GM12878 (cell line): ENCODE results near the gene NR1I2. TPM values are rescaled to one million over a fixed set of nuclear protein-coding genes. Genes with fewer than 3 reads are reported as not detected.

Source experiments
- ATAC-seq: fragments of 200-7000 bp; cut with Tn5 transposase; 3 replicates; pipeline ENCODE4 v1.9.1; 2020; ENCODE audit warnings: mild to moderate bottlenecking, moderate library complexity
- BruUV-seq: library from RNA; stranded (reverse); fragments of 400-500 nt; replicated peaks from 2 replicates; lab custom pipeline; 2021; lab: Mats Ljungman, UMichigan
- CTCF ChIA-PET: fragments of 300-600 bp; sonication (Branson Sonifier 250); formaldehyde crosslinking; extraction: SDS; loops from one replicate; lab custom pipeline; 2021; ENCODE audit warnings: inconsistent platforms; lab: Yijun Ruan, JAX
- POLR2A ChIA-PET: fragments of 350-600 bp; formaldehyde crosslinking; extraction: SDS; loops from one replicate; lab custom pipeline; 2021; ENCODE audit warnings: inconsistent platforms; lab: Charles Lee
- RAD21 ChIA-PET: fragments of 300-600 bp; sonication (Branson Sonifier 250); formaldehyde crosslinking; loops from one replicate; lab custom pipeline; 2023; ENCODE audit warnings: antibody characterized with exemption; ENCODE audit not compliant: unreplicated experiment; lab: Charles Lee
- SMC1A ChIA-PET: fragments of 300-600 bp; sonication (Branson Sonifier 250); formaldehyde crosslinking; loops from one replicate; lab custom pipeline; 2023; ENCODE audit not compliant: unreplicated experiment, uncharacterized antibody; lab: Charles Lee
- DNase-seq: peaks from one replicate; pipeline ENCODE4 v3.0.0-alpha.2; 2011; ENCODE audit warnings: low read depth, low spot score
- FAIRE-seq: peaks from 3 replicates; lab custom pipeline; 2011; peaks lifted over from hg19 to GRCh38; lab: Jason Lieb, UNC
- H2AFZ ChIP-seq: 2 replicates; pipeline ENCODE4 v1.6.0; 2011; ENCODE audit warnings: low read depth, low read length, control low read depth; ENCODE audit not compliant: control insufficient read depth
- H3K27ac ChIP-seq: 2 replicates; pipeline ENCODE4 v1.5.1; 2011; ENCODE audit warnings: control low read depth; ENCODE audit not compliant: control insufficient read depth, insufficient read depth
- H3K27me3 ChIP-seq, 2 experiments: replicated peaks in 1 of 2; 2 replicates each; pipeline versions ENCODE4 v1.6.0 to v1.6.1; 2011; ENCODE audit warnings: low read length in 1 of 2; ENCODE audit not compliant: control insufficient read depth in 2 of 2, insufficient read depth in 2 of 2
- H3K36me3 ChIP-seq, 2 experiments: 2 replicates each; pipeline ENCODE4 v1.5.1; 2011; ENCODE audit warnings: low read length in 1 of 2; ENCODE audit not compliant: control insufficient read depth in 2 of 2, insufficient read depth in 2 of 2
- H3K4me1 ChIP-seq: 2 replicates; pipeline ENCODE4 v1.6.1; 2011; ENCODE audit warnings: mild to moderate bottlenecking, low read length, moderate library complexity, mixed read lengths; ENCODE audit not compliant: control insufficient read depth, insufficient read depth
- H3K4me2 ChIP-seq: 2 replicates; pipeline ENCODE4 v1.6.0; 2011; ENCODE audit warnings: control low read depth; ENCODE audit not compliant: control insufficient read depth, insufficient read depth
- H3K4me3 ChIP-seq: fragments of 200-600 bp; sonication (generic); 2 replicates; pipeline ENCODE4 v1.5.1; 2016
- H3K79me2 ChIP-seq: 2 replicates; pipeline ENCODE4 v1.6.0; 2011; ENCODE audit warnings: low read length; ENCODE audit not compliant: control insufficient read depth, insufficient read depth
- H3K9ac ChIP-seq: 2 replicates; pipeline ENCODE4 v1.8.0; 2011; ENCODE audit warnings: low read length, control low read depth, mixed read lengths; ENCODE audit not compliant: control insufficient read depth, insufficient read depth
- H3K9me3 ChIP-seq: replicated peaks from 3 replicates; pipeline ENCODE4 v1.5.1; 2011; ENCODE audit warnings: mild to moderate bottlenecking, low read length; ENCODE audit not compliant: control insufficient read depth, insufficient read depth
- H4K20me1 ChIP-seq: 2 replicates; pipeline ENCODE4 v1.6.0; 2011; ENCODE audit not compliant: control insufficient read depth, insufficient read depth
- BMI1 ChIP-seq: fragments of 450-650 bp; IDR thresholded peaks from 2 replicates; pipeline ENCODE4 v1.6.1; 2016; ENCODE audit warnings: mild to moderate bottlenecking, moderate library complexity, borderline replicate concordance
- CHD2 ChIP-seq: IDR thresholded peaks from 2 replicates; pipeline ENCODE4 v1.6.1; 2011; ENCODE audit warnings: low read depth, low read length, improper control_type of control experiment, borderline replicate concordance
- DPF2 ChIP-seq: fragments of 450-650 bp; IDR thresholded peaks from 2 replicates; pipeline ENCODE4 v1.6.1; 2017; ENCODE audit warnings: mild to moderate bottlenecking
- GABPA ChIP-seq: IDR thresholded peaks from 2 replicates; pipeline ENCODE4 v1.6.1; 2014; ENCODE audit warnings: antibody characterized with exemption, low read depth, mild to moderate bottlenecking, inconsistent platforms
- MEF2B ChIP-seq: fragments of 450-650 bp; IDR thresholded peaks from 2 replicates; pipeline ENCODE4 v1.6.1; 2018; ENCODE audit warnings: mild to moderate bottlenecking, moderate library complexity; ENCODE audit not compliant: partially characterized antibody, poor library complexity, severe bottlenecking
- MYB ChIP-seq: fragments of 150-350 bp; IDR thresholded peaks from 2 replicates; pipeline ENCODE4 v1.6.1; 2014; ENCODE audit warnings: mild to moderate bottlenecking, low read depth, low read length, borderline replicate concordance
- PBX3 ChIP-seq: IDR thresholded peaks from 2 replicates; pipeline ENCODE4 v1.6.1; 2011; ENCODE audit warnings: mild to moderate bottlenecking, low read depth, low read length, moderate library complexity; ENCODE audit not compliant: insufficient replicate concordance
- POLR2AphosphoS2 ChIP-seq: IDR thresholded peaks from 2 replicates; pipeline ENCODE4 v1.6.1; 2011; ENCODE audit warnings: low read depth, mild to moderate bottlenecking, low read length, improper control_type of control experiment, moderate library complexity
- POU2F2 ChIP-seq: IDR thresholded peaks from 3 replicates; pipeline ENCODE4 v1.6.1; 2011; ENCODE audit warnings: low read depth, mild to moderate bottlenecking, low read length, borderline replicate concordance
- RAD21 ChIP-seq: IDR thresholded peaks from 2 replicates; pipeline ENCODE4 v1.6.1; 2011; ENCODE audit warnings: mild to moderate bottlenecking, low read depth, low read length, moderate library complexity; ENCODE audit not compliant: insufficient read depth
- RBBP5 ChIP-seq: fragments of 200-600 bp; sonication (generic); conservative IDR thresholded peaks from 2 replicates; pipeline ENCODE4 v1.6.1; 2016
- SMARCA5 ChIP-seq: fragments of 450-650 bp; IDR thresholded peaks from 2 replicates; pipeline ENCODE4 v1.6.1; 2017; ENCODE audit warnings: mild to moderate bottlenecking
- STAT1 ChIP-seq: fragments of 450-650 bp; conservative IDR thresholded peaks from 2 replicates; pipeline ENCODE4 v1.6.1; 2014; ENCODE audit warnings: antibody characterized with exemption, mild to moderate bottlenecking
- YBX1 ChIP-seq: fragments of 450-650 bp; IDR thresholded peaks from 2 replicates; pipeline ENCODE4 v1.6.1; 2016; ENCODE audit warnings: antibody characterized with exemption
- ZNF384 ChIP-seq: IDR thresholded peaks from 2 replicates; pipeline ENCODE4 v1.6.1; 2012; ENCODE audit warnings: low read depth, mild to moderate bottlenecking, low read length, improper control_type of control experiment, borderline replicate concordance
- ZNF622 ChIP-seq: fragments of 450-650 bp; IDR thresholded peaks from 2 replicates; pipeline ENCODE4 v1.6.1; 2017; ENCODE audit warnings: mild to moderate bottlenecking, inconsistent platforms
- ZZZ3 ChIP-seq: IDR thresholded peaks from 2 replicates; pipeline ENCODE4 v1.6.1; 2011; ENCODE audit warnings: low read depth; ENCODE audit not compliant: control insufficient read depth, insufficient read length
- WGBS: methylation state at CpG from one replicate; pipeline ENCODE4 v1.1.6; 2016; ENCODE audit warnings: low lambda C conversion rate; ENCODE audit not compliant: insufficient replicate concordance, insufficient coverage; ENCODE audit errors: missing lambda C conversion rate; 5-methylcytosine and 5-hydroxymethylcytosine counted together
- in situ Hi-C: fragments of 300-500 bp; cut with MboI; formaldehyde crosslinking; loops from 9 replicates; pipeline ENCODE4 v1.14.3; 2018; ENCODE audit warnings: mixed read lengths
- intact Hi-C: fragments of 100-400 bp; cut with micrococcal nuclease; formaldehyde crosslinking; loops from one replicate; pipeline ENCODE4 v1.14.2; 2022; ENCODE audit not compliant: unreplicated experiment
- polyA plus RNA-seq, 11 experiments: library from polyadenylated mRNA; depleted of rRNA in 4 of 11; unstranded in 6 of 11; stranded (reverse) in 5 of 11; fragments of >200 nt; fragmentation: Nextera tagmentation in 4 of 11; fragmentation: Illumina TruSeq in 1 of 11; extraction: Ambion mirVana in 4 of 11; extraction: Trizol in 1 of 11; gene quantifications; 1 replicate in 1 of 11; 2 replicates in 10 of 11; pipeline versions ENCODE4 v1.2.1 to v1.2.3, GENCODE V29; 2011 to 2016; ENCODE audit warnings: inconsistent platforms in 2 of 11, missing spikeins in 2 of 11, low read depth in 1 of 11
- total RNA-seq, 4 experiments: library from RNA; depleted of rRNA in 3 of 4; stranded (reverse); fragments of >200 nt in 3 of 4; fragmentation: Illumina TruSeq in 1 of 4; extraction: Trizol in 1 of 4; gene quantifications; 2 replicates each; pipeline versions ENCODE4 v1.2.1 to v1.2.3, GENCODE V29; 2013 to 2021

Gene NR1I2
- total and polyA plus RNA-seq, 10 of the 15 experiments (the other 5 are each of a cell fraction or from before 2014, with no cell fraction given): 0.03 to 1.0 (median 0.39) TPM

- TF ChIP-seq DPF2 (no peak), ZNF622 (no peak), GABPA (no peak), MEF2B (no peak), ZNF384 (no peak), RBBP5 (no peak), SMARCA5 (no peak), BMI1 (no peak), RAD21 (no peak), ZZZ3 (no peak), MYB (no peak), STAT1 (no peak), YBX1 (no peak), POLR2AphosphoS2 (no peak), POU2F2 (no peak), CHD2 (no peak), PBX3 (no peak)
- SMC1A ChIA-PET: interaction anchor here (1.2 kb wide), 2 partner anchors 110 to 382 kb away, joined by 4 read pairs; no protein-coding TSS in a partner anchor
- CTCF ChIA-PET: interaction anchor here (0.9 to 1.4 kb wide), 4 partner anchors 8 to 601 kb away, joined by 3 to 5 read pairs (median 4); no protein-coding TSS in a partner anchor
- no peak for FAIRE-seq
- POLR2A ChIA-PET: no interaction called here
- in situ Hi-C loops: no loop called here
- H3K79me2 ChIP-seq: no peaks in the 10 kb centered on the region
- intact Hi-C loops: no loop called here
- no peak overlapping the region for H2AFZ ChIP-seq
- BruUV-seq: no TSS peak
- no peak for DNase-seq
- no peak overlapping the region for H3K4me3 ChIP-seq
- RAD21 ChIA-PET: no interaction called here
- H4K20me1 ChIP-seq: no peaks in the 10 kb centered on the region
- no peak overlapping the region for H3K27ac ChIP-seq
- no peak overlapping the region for H3K9ac ChIP-seq
- H3K27me3 ChIP-seq: no peaks in the 10 kb centered on the region
- ATAC-seq: no peak; the same call in 2 of the 3 replicates
- no peaks in the 10 kb centered on the region for H3K9me3 ChIP-seq
- no peak overlapping the region for H3K4me2 ChIP-seq
- no peaks in the 10 kb centered on the region for H3K36me3 ChIP-seq
- H3K4me1 ChIP-seq: no peaks in the 10 kb centered on the region
- 52% methylated on average over 8 of the region's 8 CpGs for WGBS
Measured at GRCh38 chr3:119815716-119816115, 33.8 kb downstream of the NR1I2 start.
